Mesothelial cell of epicardium (in vitro differentiated cells): ENCODE results near the gene TSEN15. TPM values are rescaled to one million over a fixed set of nuclear protein-coding genes. Genes with fewer than 3 reads are reported as not detected.

Source experiments
- DNase-seq, 2 experiments: peaks; one replicate each; pipeline ENCODE4 v3.0.0; 2021; ENCODE audit warnings: low spot score in 2 of 2; ENCODE audit not compliant: unreplicated experiment in 2 of 2
- H3K27ac Mint-ChIP-seq: 2 replicates; pipeline ENCODE4 v1.8.0; 2021; ENCODE audit warnings: mixed read lengths
- H3K27me3 Mint-ChIP-seq: 2 replicates; pipeline ENCODE4 v1.8.0; 2021; ENCODE audit warnings: low read depth, mixed read lengths
- H3K36me3 Mint-ChIP-seq: 2 replicates; pipeline ENCODE4 v1.8.0; 2021; ENCODE audit warnings: mixed read lengths
- H3K4me1 Mint-ChIP-seq: 2 replicates; pipeline ENCODE4 v1.8.0; 2021; ENCODE audit warnings: mixed read lengths
- H3K4me3 Mint-ChIP-seq: 2 replicates; pipeline ENCODE4 v1.8.0; 2021; ENCODE audit warnings: mild to moderate bottlenecking, moderate library complexity, mixed read lengths
- H3K9me3 Mint-ChIP-seq: 2 replicates; pipeline ENCODE4 v1.8.0; 2021; ENCODE audit warnings: mixed read lengths
- total RNA-seq: library from RNA; stranded (reverse); gene quantifications from 3 replicates; pipeline ENCODE4 v1.2.1, GENCODE V29; 2021
- TF ChIP-seq, protein P1 (sequence below): fragments of 200-600 bp; sonication (generic); IDR thresholded peaks from one replicate; pipeline ENCODE4 v1.5.0; 2021; ENCODE audit warnings: antibody characterized with exemption; ENCODE audit not compliant: unreplicated experiment

TSEN15 gene
- total RNA-seq, 1 donor from 2014 or later, result 32.8 TPM

GRCh38 chr1:184034761-184035379, 16.7 kb upstream of the TSEN15 start:
- Mint-ChIP-seq H3K4me1 (peaks cover 16% of the 10 kb centered on the region), H3K4me3 (no peak overlapping the region), H3K27me3 (peaks cover 51% of the 10 kb centered on the region), H3K27ac (no peak overlapping the region), H3K36me3 (no peaks in the 10 kb centered on the region), H3K9me3 (no peaks in the 10 kb centered on the region)
- TF ChIP-seq, protein P1, sequence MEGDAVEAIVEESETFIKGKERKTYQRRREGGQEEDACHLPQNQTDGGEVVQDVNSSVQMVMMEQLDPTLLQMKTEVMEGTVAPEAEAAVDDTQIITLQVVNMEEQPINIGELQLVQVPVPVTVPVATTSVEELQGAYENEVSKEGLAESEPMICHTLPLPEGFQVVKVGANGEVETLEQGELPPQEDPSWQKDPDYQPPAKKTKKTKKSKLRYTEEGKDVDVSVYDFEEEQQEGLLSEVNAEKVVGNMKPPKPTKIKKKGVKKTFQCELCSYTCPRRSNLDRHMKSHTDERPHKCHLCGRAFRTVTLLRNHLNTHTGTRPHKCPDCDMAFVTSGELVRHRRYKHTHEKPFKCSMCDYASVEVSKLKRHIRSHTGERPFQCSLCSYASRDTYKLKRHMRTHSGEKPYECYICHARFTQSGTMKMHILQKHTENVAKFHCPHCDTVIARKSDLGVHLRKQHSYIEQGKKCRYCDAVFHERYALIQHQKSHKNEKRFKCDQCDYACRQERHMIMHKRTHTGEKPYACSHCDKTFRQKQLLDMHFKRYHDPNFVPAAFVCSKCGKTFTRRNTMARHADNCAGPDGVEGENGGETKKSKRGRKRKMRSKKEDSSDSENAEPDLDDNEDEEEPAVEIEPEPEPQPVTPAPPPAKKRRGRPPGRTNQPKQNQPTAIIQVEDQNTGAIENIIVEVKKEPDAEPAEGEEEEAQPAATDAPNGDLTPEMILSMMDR, result no peak
- DNase-seq, result no peak

DNA sequence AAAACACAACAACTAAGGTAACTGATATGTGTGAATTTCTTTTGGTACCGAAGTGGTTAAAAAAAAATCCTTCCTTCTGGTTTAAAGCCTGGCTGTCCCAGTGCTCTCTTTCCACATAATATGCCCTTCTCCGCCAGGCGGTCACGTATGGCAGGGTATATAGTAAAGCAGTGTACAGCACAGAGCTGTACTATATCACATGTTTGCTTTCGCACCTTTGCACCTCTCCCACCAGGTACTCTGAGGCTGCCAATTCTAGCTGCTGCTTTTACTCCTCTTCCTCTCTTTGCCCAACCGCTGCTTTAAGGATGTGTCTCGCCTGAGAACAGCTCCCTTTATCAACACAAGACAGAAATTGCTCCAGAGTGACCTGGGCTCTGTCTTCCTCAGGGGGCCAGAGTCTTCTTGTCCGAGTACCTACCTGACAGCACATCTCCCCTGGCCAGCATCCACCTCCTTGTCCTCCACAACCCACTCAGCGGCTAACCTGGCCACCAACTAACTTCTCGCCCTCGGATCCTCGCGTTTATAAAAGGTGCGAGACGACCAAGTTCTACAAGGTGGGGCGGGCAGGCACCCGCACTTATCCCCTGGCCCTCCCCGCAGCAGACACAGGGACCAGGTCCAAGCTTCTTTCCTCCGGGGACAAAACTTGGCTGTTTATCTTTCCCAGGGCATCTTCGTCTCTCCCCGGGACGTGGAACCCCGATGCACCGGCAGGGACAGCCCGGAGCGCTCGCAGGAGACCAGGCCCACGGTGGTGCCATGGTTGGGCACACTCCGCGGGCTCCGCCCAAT, 15.6 kb upstream of the TSEN15 start:
- no peak overlapping the region for H3K27ac Mint-ChIP-seq
- no peak for DNase-seq
- H3K36me3 Mint-ChIP-seq, result no peaks in the 10 kb centered on the region
- peaks cover 56% of the 10 kb centered on the region for H3K27me3 Mint-ChIP-seq
- no peaks in the 10 kb centered on the region for H3K9me3 Mint-ChIP-seq
- TF ChIP-seq, protein P1, result no peak
- peaks cover 12% of the 10 kb centered on the region for H3K4me1 Mint-ChIP-seq
- H3K4me3 Mint-ChIP-seq, result peak overlapping the region; percentile 69

- H3K9me3 Mint-ChIP-seq, result no peaks in the 10 kb centered on the region
- H3K4me3 Mint-ChIP-seq, result peak overlapping the region; percentile 69
- peak in 1 of 2 experiments; percentile 48 for DNase-seq
- TF ChIP-seq, protein P1, result no peak
- H3K27me3 Mint-ChIP-seq, result peaks cover 58% of the 10 kb centered on the region
- no peak overlapping the region for H3K27ac Mint-ChIP-seq
- no peaks in the 10 kb centered on the region for H3K36me3 Mint-ChIP-seq
- H3K4me1 Mint-ChIP-seq, result peaks cover 12% of the 10 kb centered on the region
Observed at GRCh38 chr1:184036517-184036949, 15.0 kb upstream of the TSEN15 start.

GRCh38 chr1:184037849-184038591, 13.5 kb upstream of the TSEN15 start:
- Mint-ChIP-seq H3K4me3 (peak overlapping the region; percentile 63), H3K27me3 (peaks cover 54% of the 10 kb centered on the region), H3K27ac (no peak overlapping the region), H3K4me1 (peaks cover 10% of the 10 kb centered on the region), H3K36me3 (no peaks in the 10 kb centered on the region), H3K9me3 (peaks cover 4% of the 10 kb centered on the region)
- TF ChIP-seq, protein P1, result no peak
- no peak for DNase-seq

DNA sequence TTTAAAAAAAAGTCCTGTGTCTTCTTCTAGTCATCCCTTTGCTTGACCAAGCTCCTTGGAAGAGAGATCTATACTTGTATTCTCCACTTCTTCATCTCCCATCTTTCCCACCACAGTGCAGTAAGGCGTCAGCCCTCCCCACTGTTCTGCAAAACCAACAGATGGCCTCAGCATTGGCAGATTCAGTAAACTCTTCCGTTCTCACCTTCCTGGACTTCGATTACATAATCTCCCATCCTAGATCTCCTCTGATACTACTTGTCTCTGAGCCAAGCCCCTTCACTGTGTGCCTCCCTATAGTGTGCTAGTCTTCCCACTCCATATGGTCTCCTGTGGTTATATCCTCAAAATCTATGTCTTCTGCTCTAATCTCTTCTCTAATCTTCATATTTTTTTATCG, 12.4 kb upstream of the TSEN15 start:
- Mint-ChIP-seq H3K27me3 (peaks cover 48% of the 10 kb centered on the region), H3K4me3 (no peak overlapping the region), H3K27ac (no peak overlapping the region), H3K4me1 (peaks cover 10% of the 10 kb centered on the region), H3K36me3 (no peaks in the 10 kb centered on the region), H3K9me3 (peaks cover 4% of the 10 kb centered on the region)
- no peak for DNase-seq
- TF ChIP-seq, protein P1, result no peak
